ENCODE results near the gene P2RY8.
"Not testable (repeated sequence)": the region's sequence is repeated elsewhere in the genome, so short reads cannot be mapped to it uniquely, and the experiment has no call there.

P2RY8 gene, protein sequence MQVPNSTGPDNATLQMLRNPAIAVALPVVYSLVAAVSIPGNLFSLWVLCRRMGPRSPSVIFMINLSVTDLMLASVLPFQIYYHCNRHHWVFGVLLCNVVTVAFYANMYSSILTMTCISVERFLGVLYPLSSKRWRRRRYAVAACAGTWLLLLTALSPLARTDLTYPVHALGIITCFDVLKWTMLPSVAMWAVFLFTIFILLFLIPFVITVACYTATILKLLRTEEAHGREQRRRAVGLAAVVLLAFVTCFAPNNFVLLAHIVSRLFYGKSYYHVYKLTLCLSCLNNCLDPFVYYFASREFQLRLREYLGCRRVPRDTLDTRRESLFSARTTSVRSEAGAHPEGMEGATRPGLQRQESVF

DNA sequence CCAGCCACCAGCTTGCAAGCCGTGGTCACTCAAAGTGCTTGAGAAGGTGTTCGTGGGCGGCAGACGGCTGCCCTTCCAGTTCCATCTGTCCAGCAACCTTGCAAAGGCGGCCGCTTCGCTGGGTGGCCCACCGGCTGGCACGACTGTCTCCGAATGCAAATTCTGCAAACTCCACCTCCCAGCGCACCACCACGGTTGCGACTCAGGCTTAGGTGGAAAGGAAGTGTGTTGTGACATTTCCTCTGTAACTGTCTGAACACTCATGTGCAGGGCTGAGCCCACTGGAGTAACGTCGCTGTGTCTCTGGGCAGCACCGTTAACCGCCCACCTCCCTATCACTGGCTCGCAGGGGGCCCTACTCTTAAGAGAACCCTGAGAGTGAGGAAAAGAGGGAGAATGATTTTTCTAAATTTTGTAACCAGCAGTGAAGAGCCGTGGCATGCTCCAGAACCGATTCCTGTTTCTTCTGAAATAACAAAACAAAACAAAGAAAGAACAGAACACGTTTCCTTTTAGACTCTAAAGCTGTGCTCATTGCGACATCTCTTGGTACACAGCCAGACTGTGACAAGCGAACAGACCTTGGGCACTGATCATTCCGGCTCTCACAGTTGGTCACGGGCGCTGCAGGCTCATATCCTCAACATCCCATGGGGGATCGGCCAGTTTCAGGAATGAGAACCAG is at the start of gene P2RY8:
TSS of gene P2RY8 (minus strand) at position 155 of the 685 bp plus-strand sequence. CDS start 70,627 bp downstream, outside the sequence.
- peak within 1 kb of the TSS in 17 of 21 experiments; percentile 33 to 92 (median 65) for H3K27ac ChIP-seq
- peak within 1 kb of the TSS; percentile 31 to 41 (median 34) for H3K4me3 ChIP-seq

DNA sequence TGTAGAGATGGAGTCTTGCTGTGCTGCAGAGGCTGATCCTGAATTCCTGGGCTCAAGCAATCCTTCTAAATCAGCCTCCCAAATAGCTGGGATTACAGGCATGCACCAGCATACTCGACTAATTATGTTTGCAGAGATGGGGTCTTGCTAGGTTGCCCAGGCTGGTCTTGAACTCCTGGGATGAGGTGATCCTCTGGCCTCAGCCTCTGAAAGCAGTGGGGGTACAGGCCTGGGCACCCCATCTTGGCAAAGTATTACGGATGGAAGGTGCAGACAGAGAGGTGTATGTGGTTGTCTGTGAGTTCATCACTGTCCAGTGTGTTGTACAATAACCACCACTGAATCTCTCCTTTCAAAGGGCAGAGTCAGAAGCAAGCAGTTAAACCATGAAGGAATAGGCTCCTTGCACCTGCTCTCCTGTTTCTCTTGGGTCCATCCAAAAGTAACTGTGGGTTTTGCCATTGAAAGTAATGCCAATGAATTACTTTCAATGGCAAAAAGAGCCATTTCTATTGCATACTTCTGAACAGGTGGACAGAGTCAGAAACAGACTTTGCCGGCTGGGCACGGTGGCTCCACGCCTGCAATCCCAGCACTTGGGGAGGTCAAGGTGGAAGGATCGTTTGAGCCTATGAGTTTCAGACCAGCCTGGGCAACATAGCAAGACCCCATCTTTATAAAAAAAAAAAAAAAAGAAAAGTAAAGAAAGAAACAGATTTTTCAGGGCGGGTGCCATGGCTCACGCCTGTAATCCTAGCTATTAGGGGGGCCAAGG is 47.4 kb upstream of the P2RY8 start:
- no peak overlapping the region for H3K4me3 ChIP-seq
- no peak overlapping the region for H3K27ac ChIP-seq

DNA sequence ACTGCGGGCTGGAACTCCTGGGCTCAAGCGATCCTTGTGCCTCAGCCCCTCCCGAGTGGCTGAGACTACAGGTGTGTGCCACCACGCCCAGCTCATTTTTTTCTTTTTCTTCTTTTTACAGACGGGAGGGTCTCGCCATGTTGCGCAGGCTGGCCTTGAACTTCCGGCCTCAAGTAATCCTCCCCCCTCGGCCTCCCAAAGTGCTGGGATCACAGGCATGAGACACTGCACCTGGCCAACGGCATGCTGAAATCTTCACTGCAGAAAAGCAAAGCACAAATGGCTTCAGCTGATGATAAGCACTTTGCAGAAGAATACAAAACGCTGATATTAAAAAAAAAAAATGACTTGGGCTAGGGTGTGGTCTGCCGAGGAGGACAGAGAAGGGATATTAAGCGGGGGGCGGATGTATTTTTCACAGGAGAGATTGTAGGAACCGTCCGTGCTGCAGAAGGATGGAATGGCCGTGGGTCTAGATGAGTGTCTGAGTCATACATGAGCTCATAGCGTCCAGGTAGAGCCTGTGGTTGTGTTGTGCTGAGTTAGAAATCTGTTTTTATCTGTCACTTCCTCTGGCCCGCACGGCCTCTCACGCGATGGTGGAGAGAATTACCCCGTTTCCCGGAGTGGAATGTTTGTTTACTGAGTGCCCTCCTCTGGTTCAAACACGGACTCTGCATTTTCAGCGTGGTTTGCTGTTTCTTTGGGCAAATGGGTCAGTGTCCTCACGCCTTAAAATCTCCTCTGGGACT is 45.9 kb upstream of the P2RY8 start:
- H3K4me3 ChIP-seq: no peak overlapping the region
- no peak overlapping the region for H3K27ac ChIP-seq

DNA sequence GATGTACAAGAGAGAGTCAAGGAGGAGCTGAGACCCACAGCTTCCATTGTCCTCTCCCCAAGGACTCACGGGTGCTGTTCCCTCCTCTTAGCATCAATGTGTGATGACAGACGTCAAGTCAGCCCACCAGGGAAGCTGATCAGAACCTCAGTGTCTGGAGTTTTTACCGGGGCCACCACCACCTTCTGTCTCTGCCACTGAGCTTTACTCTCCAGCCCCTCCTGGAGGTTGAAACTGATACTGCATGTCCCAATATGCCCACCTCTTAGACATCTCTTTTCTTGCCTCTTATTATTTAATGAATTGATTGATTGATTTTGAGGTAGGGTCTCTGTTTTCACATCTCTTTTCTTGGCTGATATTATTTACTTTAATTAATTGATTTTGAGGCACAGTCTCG is 44.1 kb upstream of the P2RY8 start:
- no peak overlapping the region for H3K27ac ChIP-seq
- H3K4me3 ChIP-seq: no peak overlapping the region

DNA sequence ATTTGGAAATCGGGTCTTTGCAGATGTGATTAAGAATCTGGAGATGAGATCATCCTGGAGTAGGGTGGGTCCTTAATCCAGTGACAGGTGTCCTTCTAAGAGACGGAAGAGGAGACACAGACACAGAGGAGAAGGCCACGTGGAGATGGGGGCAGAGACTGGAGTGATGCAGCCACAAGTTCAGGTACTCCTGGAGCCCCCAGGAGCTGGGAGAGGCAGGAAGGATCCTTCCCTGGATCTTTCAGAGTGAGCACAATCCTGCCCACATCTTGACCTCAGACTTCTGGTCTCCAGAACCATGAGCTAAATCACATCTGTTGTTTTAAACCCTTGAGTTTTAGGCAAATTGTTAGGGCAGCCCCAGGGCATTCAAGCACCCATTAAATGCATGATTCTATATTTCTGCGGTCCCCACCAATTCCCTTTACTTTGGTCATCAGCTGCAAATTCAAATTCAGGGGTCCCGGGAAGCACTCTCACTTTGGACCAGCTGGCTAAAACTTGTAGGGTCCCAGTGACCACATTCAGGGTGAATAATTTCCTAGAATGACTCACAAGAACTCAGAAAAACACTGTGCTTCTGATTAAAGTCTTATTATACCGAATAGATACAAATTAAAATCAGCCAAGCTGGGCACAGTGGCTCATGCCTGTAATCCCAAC is 41.7 kb upstream of the P2RY8 start:
- no peak overlapping the region for H3K4me3 ChIP-seq

DNA sequence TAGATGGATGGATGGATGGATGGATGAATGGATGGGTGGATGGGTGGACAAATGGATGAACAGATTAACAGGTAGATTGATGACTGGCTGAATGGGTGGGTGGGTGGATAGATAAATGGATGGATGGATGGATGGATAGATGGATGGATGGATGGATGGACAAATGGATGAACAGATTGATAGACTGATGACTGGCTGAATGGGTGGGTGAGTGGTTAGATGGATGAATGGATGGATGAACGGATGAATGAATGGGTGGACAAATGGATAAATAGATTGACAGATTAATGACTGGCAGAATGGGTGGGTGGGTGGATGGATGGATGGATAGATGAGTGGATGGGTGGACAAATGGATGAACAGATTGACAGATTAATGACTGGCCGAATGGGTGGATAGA is 40.9 kb upstream of the P2RY8 start:
- H3K27ac ChIP-seq: no peak overlapping the region
- H3K4me3 ChIP-seq: no peak overlapping the region

More for the DNA sequence above, 41.7 kb upstream of the P2RY8 start:
- H3K27ac ChIP-seq: no peak overlapping the region

DNA sequence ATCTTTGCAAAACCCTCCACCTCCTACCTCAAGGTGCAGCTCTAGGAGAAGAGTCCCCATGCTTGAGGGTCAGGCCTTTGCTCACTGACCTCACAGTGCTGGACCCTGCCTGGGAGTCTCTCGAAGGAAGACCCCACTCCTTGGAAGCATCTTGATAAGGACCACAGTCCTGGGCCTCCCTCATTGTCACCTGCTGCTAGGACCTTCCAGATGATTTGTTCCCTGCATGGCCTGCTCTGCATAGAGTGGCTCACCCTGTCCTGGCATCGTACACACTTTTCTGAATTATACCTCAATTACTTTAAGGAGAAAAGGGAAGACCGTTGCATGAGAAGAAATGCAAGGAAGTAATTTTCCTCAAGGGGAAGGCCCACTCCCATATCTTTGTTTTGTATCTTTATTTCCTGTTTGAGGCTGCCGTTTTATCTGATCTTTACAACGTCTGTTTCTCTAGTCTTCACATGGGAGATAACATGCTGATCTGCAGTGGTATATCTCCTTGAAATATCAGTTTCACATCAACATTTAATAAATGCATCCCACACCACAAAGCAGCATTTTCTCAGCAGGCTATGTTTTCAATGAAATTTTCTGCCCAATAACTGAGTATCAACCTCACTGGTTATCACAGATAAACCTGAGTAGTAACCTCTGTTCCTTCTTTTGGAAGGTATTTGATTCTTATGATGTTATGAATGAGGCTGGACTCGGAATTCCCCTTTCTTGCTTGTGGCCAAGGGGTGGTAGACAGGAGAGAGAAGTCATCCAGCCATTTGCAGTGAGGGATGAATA is 39.4 kb upstream of the P2RY8 start:
- H3K27ac ChIP-seq: peak overlapping the region in 3 of 21 experiments; percentile 22 to 57 (median 37)
- no peak overlapping the region for H3K4me3 ChIP-seq

DNA sequence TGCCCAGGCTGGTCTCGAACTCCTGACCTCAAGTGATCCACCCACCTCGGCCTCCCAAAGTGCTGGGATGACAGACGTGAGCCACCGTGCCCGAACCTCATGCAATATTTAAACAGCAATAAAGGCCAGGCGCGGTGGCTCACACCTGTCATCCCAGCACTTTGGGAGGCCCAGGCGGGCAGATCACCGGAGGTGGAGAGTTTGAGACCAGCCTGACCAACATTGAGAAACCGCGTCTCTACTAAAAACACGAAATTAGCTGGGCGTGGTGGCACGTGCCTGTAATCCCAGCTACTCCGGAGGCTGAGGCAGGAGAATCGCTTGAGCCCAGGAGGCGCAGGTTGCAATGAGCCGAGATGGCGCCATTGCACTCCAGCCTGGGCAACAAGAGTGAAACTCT is 37.2 kb upstream of the P2RY8 start:
- H3K27ac ChIP-seq, H3K4me3 ChIP-seq: not testable (repeated sequence)

DNA sequence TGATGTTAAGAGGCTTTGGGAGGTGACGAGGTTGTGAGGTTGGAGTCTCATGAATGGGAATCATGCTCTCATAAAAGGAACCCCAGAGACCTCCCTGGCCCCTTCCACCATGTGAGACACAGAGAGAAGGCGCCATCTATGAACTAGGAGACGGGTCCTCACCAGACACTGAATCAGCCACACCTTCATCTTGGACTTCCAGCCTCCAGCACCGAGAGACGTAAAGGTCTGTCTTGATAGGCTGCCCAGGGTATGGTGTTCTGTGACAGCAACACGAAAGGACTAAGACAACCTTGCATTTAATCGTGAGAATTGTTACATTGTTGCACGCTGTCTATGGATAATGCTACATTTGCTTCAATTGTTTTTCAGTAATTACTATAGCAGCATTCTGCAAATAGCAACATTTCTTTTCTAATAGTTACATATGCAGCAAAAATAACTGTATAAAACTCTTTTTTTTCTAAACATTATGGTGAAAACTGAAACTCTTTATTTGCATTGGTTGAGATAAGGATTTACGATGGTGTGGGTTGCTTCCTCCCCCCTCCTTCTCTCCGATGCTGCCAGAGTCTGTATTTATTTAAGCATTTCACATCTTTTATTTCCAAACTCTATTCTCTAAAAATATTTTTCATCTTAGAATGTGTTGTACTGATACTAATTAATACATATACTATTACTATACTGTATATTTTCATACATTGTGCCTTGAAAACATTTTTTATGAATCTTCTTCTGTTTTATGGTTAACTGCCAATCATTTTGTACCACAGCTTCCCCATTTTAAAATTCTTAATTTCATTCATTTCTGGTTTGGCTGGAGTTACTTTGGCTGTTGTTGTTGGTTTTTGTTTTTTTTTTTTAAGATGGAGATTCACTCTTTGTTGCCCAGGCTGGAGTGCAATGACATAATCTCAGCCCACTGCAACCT is 28.0 kb upstream of the P2RY8 start:
- Histone ChIP-seq H3K27ac (no peak overlapping the region), H3K4me3 (no peak overlapping the region)

DNA sequence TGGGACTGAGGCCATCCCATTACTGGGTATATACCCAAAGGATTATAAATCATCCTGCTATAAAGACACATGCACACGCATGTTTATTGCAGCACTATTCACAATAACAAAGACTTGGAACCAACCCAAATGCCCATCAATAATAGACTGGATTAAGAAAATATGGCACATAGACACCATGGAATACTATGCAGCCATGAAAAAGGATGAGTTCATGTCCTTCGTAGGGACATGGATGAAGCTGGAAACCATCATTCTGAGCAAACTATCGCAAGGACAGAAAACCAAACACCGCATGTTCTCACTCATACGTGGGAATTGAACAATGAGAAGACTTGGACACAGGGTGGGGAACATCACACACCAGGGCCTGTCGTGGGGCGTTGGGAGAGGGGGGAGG is 27.1 kb upstream of the P2RY8 start:
- H3K27ac ChIP-seq, H3K4me3 ChIP-seq: not testable (repeated sequence)

DNA sequence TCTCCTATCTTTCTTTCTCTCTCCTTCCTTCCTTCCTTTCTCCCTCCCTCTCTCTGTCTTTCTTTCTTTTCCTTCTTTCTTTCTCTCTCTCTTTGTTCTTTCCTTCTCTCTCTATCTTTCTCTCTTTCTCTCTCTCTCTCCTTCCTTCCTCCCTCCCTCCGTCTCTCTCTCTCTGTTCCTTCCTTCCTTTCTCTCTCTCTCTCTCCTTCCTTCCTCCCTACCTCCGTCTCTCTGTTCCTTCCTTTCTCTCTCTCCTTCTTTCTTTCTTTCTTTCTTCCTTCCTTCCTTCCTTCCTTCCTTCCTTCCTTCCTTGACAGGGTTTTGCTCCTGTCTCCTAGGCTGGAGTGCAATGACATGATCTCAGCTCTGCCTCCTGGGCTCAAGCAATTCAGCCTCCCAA is 24.2 kb upstream of the P2RY8 start:
- no peak overlapping the region for H3K27ac ChIP-seq

DNA sequence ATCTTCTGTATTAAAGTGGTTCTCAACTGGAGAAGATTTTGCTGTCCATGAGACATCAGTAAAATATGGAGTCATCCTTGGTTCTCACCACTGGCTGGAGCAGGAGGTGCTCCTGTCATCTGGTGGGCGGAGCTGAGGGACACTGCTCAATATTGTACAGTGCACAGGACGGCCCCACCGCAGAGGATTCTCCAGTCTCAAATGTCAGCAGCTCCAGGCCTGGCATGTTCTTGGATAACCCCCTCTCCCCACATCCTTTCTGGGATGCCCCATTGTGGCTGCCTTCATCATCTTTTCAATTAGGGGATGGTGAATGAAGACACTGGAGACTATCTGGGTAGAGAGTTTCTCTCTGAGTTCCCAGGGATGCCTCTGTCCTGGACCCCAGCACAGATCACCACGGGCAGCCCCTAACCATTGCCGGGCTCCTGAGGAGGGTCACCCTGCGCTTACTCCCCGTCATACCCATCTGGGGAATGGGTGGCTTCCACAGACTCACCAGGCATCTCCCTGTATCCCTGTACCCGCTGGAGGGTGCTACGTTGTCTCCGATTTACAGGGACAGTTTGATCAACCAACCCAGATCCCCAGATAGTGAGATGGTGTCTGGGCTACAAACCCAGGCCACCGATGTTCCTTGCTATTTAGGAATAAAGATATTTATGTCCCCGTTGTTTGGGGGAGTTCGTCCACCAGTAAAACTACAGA is 21.9 kb upstream of the P2RY8 start:
- Histone ChIP-seq H3K27ac (no peak overlapping the region), H3K4me3 (no peak overlapping the region)

More for the DNA sequence above, 24.2 kb upstream of the P2RY8 start:
- H3K4me3 ChIP-seq: no peak overlapping the region

DNA sequence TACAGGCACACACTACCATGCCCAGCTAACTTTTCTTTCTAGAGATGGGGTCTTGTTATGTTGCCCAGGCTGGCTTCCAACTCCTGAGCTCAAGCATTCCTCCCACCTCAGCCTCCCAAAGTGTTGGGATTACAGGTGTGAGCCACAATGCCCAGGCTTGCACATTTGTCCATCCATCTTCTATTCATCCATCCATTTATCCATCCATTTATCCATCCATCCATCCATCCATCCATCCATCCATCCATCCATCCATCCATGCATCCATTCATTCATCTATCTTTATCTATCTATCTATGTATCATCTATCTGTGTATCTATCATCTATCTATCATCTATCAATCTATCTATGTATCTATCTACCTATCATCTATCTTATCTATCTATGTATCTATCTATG is 20.5 kb upstream of the P2RY8 start:
- not testable (repeated sequence) for H3K27ac ChIP-seq, H3K4me3 ChIP-seq

DNA sequence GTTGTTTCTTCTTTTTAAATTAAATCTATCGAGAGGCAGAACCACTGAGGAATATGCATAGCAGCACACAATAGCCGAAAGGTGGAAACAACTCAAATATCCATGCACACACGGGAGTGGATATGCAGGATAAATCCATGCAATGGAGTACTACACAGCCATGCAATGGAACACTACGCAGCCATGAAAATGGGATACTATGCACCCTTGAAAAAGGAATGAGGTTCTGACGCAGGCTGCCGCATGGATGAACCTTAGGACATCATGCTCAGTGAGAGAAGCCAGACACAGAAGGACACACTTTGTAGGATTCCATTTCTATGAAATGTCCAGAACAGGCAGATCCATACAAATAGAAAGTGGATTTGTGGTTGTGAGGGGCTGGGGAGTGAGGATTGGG is 18.4 kb upstream of the P2RY8 start:
- H3K4me3 ChIP-seq: no peak overlapping the region
- peak overlapping the region in 5 of 21 experiments; percentile 63 to 87 (median 85) for H3K27ac ChIP-seq

DNA sequence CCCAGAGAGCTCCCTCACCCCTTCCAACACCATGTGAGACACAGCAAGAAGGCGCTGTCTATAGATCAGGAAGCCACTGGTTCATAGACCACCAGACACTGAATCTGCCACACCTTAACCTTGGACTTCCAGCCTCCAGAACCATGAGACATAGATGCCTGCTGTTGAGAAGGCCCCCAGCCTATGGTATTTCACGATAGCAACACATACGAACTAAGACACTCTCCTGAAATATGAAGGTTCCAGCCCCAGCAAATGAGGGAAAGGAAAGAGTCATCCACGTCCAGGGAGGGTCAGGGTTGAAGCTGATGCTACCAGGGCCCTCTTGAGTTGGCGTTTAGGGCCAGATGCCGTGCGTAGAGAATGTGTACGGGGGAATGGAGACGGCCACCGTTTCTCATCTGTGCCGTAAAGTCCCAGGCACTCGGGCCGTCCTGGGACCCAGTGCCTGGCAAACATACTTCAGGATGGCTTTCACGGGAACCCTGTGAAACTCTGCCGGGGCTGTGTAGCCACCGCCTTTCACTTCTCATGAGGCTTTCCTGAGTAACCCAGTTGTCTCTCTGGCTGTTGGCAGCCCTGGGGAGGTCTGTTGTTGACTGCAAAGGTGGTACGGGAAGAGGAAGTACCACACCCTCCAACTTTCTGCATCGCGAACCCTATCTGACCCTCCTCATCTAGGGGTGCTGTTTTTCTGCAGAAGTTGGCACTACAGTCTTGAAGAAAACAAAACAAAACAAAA is 17.7 kb upstream of the P2RY8 start:
- Histone ChIP-seq H3K4me3 (no peak overlapping the region), H3K27ac (peak overlapping the region in 10 of 21 experiments; percentile 31 to 87 (median 62))

DNA sequence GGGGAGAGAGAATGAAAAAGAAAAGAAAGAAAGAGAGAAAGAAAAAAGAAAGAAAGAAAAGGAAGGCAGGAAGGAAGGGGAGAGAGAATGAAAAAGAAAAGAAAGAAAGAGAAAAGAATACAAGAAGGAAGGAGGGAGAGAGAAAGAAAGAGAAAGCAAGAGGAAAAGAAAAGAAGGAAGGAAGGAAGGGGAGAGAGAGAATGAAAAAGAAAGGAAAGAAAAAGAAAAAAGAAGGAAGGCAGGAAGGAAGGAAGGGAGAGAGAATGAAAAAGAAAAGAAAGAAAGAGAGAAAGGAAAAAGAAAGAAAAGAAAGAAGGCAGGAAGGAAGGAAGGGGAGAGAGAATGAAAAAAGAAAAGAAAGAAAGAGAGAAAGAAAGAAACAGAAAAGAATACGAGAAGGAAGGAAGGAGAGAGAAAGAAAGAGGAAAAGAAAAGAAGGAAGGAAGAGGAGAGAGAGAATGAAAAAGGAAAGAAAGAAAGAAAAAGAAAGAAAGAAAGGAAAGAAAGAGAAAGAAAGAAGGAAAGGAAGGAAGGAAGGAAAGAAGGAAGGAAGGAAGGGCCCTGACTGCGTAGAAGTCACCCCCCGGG is 15.1 kb upstream of the P2RY8 start:
- Histone ChIP-seq H3K4me3 (no peak overlapping the region), H3K27ac (no peak overlapping the region)

Measured in skin epidermis (tissue), 12 donors.